Measurements from ENCODE around the gene SIK3. TPM values are rescaled to one million over a fixed set of nuclear protein-coding genes. Genes with fewer than 3 reads are reported as not detected.

SIK3 gene
- total and polyA plus RNA-seq, 2 experiments from 2014 or later, result 6.1 to 33.9 TPM

DNA sequence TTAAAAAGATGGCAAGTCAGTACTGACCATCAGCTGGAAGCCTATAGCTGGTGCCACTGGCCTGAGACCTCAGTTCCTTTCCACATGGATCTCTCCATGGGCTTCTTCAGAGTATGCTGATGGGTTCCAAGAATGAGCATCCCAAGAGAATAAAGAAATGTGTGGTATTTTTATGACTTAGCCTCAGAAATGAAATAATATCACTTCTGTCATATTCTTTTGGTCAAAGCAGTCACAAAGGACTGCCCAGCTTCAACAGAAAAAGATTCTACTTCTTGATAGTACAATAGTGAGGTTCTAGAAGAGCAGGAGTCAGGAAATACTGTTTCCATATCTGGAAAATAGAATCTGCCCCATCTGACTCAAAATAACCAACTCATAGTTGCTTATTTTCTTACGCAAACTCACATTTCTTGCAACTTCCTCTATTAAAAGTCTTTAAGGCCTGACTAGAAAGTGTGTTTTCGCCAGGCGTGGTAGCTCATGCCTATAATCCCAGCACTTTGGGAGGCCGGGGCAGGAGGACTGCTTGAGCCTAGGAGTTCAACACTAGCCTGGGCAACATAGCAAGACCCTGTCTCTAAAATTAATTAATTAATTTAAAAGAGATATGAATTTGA lies 116.9 kb downstream of the SIK3 start:
- no peaks in the 10 kb centered on the region for H3K27me3 ChIP-seq (ENCODE audit: insufficient read depth)
- H3K27ac ChIP-seq (ENCODE audit: low read depth), result no peak overlapping the region
- no peak for TF ChIP-seq NANOG (IDR thresholded peaks at IDR 0.05; ENCODE audit: borderline replicate concordance)
- H3K4me3 ChIP-seq, result no peak overlapping the region
- no peaks in the 10 kb centered on the region for H3K9me2 ChIP-seq (ENCODE audit: insufficient read depth)
- Mint-ChIP-seq H3K36me3 (ENCODE audit: low read depth) (no peaks in the 10 kb centered on the region), H3K27ac (no peak overlapping the region), H3K9me3 (no peaks in the 10 kb centered on the region), H3K4me3 (no peak overlapping the region), H3K27me3 (ENCODE audit: insufficient read depth, low read depth, poor library complexity) (peaks cover 5% of the 10 kb centered on the region), H3K4me1 (peaks cover 12% of the 10 kb centered on the region; the same call in 2 of the 3 replicates)
- H3K4me1 ChIP-seq (ENCODE audit: insufficient read depth), result peaks cover 6% of the 10 kb centered on the region
- no peak for ATAC-seq
- H3K4me2 ChIP-seq, result no peak overlapping the region
- H2AFZ ChIP-seq, result no peak overlapping the region
- H4K20me1 ChIP-seq (replicated peaks; ENCODE audit: insufficient read depth), result peaks cover 10% of the 10 kb centered on the region
- H3K79me2 ChIP-seq (replicated peaks; ENCODE audit: insufficient read depth), result peaks cover 36% of the 10 kb centered on the region
- no peaks in the 10 kb centered on the region for H3K36me3 ChIP-seq (ENCODE audit: insufficient read depth)
- no peaks in the 10 kb centered on the region for H3F3A ChIP-seq (replicated peaks; ENCODE audit: low read depth)
- no peak for DNase-seq (ENCODE audit: low spot score)

DNA sequence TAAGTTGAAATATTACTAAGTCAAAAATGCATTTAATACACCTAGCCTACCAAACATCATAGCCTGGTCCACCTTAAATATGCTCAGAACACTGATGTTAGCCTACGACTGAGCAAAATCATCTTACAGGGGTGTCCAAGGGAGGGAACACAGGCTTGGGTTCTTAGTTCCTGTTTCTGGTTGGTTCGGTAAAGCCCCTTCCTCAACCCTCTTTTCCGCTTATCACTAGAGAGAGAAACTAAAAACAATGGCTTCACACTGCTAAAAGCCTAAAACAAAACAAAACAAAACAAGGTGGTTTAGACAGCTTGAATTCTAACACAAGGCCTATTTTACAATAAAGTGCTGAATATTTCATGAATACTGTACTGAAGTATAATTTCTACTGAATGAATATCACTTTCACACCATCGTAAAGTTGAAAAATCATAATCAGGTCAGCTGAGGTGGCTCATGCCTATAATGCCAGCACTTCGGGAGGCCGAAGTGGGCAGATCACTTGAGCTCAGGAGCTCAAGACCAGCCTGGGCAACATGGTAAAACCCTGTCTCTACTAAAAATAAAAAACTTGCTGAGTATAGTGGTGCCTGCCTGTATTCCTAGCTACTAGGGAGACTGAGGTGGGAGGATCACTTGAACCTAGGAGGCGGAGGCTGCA lies 118.0 kb downstream of the SIK3 start:
- no peak overlapping the region for H3K4me3 Mint-ChIP-seq
- TF ChIP-seq EZH2 (IDR thresholded peaks at IDR 0.05; ENCODE audit: low read depth, unreplicated experiment), result no peak
- no peak for TF ChIP-seq NANOG (IDR thresholded peaks at IDR 0.05; ENCODE audit: borderline replicate concordance)
- no peak for TF ChIP-seq REST (IDR thresholded peaks at IDR 0.05; ENCODE audit: unreplicated experiment)
- no peak for TF ChIP-seq STAT1 (IDR thresholded peaks at IDR 0.05; ENCODE audit: unreplicated experiment)
- TF ChIP-seq ETS1 (IDR thresholded peaks at IDR 0.05), result no peak
- TF ChIP-seq POLR2AphosphoS5 (IDR thresholded peaks at IDR 0.05; ENCODE audit: low read depth), result no peak
- TF ChIP-seq ZNF462 (CRISPR knock-in tag; IDR thresholded peaks at IDR 0.05), result no peak

More for the DNA sequence above, 118.0 kb downstream of the SIK3 start:
- no peaks in the 10 kb centered on the region for H3K27me3 ChIP-seq (ENCODE audit: insufficient read depth)
- H3K4me2 ChIP-seq, result no peak overlapping the region
- peaks cover 12% of the 10 kb centered on the region for H4K20me1 ChIP-seq (replicated peaks; ENCODE audit: insufficient read depth)
- H3K27ac ChIP-seq (ENCODE audit: low read depth), result no peak overlapping the region
- Mint-ChIP-seq H3K9me3 (no peaks in the 10 kb centered on the region), H3K4me1 (peaks cover 11% of the 10 kb centered on the region; the same call in 2 of the 3 replicates), H3K36me3 (ENCODE audit: low read depth) (no peaks in the 10 kb centered on the region), H3K27ac (no peak overlapping the region), H3K27me3 (ENCODE audit: insufficient read depth, low read depth, poor library complexity) (peaks cover 5% of the 10 kb centered on the region)
- H2AFZ ChIP-seq, result no peak overlapping the region
- no peaks in the 10 kb centered on the region for H3F3A ChIP-seq (replicated peaks; ENCODE audit: low read depth)
- ATAC-seq (no peak), DNase-seq (ENCODE audit: low spot score) (no peak)
- H3K9me2 ChIP-seq (ENCODE audit: insufficient read depth), result no peaks in the 10 kb centered on the region
- peaks cover 40% of the 10 kb centered on the region for H3K79me2 ChIP-seq (replicated peaks; ENCODE audit: insufficient read depth)
- H3K4me1 ChIP-seq (ENCODE audit: insufficient read depth), result peaks cover 5% of the 10 kb centered on the region
- H3K36me3 ChIP-seq (ENCODE audit: insufficient read depth), result no peaks in the 10 kb centered on the region
- no peak overlapping the region for H3K4me3 ChIP-seq

All from GM23338 (cell line).